UCSD-AML1 (cell line): ENCODE data around the gene NPTX1.

ENCODE experiments used
- DNase-seq: peaks from one replicate; lab custom pipeline; 2025; ENCODE audit not compliant: unreplicated experiment; lab: John Stamatoyannopoulos, UW

Gene NPTX1

GRCh38 chr17:80504686-80505413 is 28.4 kb upstream of the NPTX1 start:
- DNase-seq = no peak

GRCh38 chr17:80503921-80504320 is 27.5 kb upstream of the NPTX1 start:
- DNase-seq = no peak

GRCh38 chr17:80503031-80503430 is 26.6 kb upstream of the NPTX1 start:
- no peak for DNase-seq

- no peak for DNase-seq
Observed at GRCh38 chr17:80502578-80502877, 26.1 kb upstream of the NPTX1 start.

GRCh38 chr17:80501741-80502577 is 25.6 kb upstream of the NPTX1 start:
- DNase-seq = no peak

GRCh38 chr17:80499961-80500665 is 23.7 kb upstream of the NPTX1 start:
- no peak for DNase-seq

- no peak for DNase-seq
Observed at GRCh38 chr17:80499560-80499959, 23.2 kb upstream of the NPTX1 start.

- DNase-seq = no peak
Observed at GRCh38 chr17:80498920-80499410, 22.6 kb upstream of the NPTX1 start.

- DNase-seq = no peak
Observed at GRCh38 chr17:80498242-80498919, 22.0 kb upstream of the NPTX1 start.

- DNase-seq = no peak
Observed at GRCh38 chr17:80497726-80498241, 21.4 kb upstream of the NPTX1 start.

GRCh38 chr17:80494547-80494946 is 18.1 kb upstream of the NPTX1 start:
- no peak for DNase-seq

- no peak for DNase-seq
Observed at GRCh38 chr17:80492343-80493136, 16.1 kb upstream of the NPTX1 start.

GRCh38 chr17:80491478-80492342 is 15.3 kb upstream of the NPTX1 start:
- DNase-seq = no peak

- DNase-seq = no peak
Observed at GRCh38 chr17:80487511-80487910, 11.1 kb upstream of the NPTX1 start.

- DNase-seq = no peak
Observed at GRCh38 chr17:80486692-80487091, 10.3 kb upstream of the NPTX1 start.

GRCh38 chr17:80485846-80486245 is 9.4 kb upstream of the NPTX1 start:
- no peak for DNase-seq

GRCh38 chr17:80482555-80483308 is 6.3 kb upstream of the NPTX1 start:
- DNase-seq = no peak

- DNase-seq = no peak
Observed at GRCh38 chr17:80482058-80482318, 5.6 kb upstream of the NPTX1 start.
